Limb (tissue), 2 donors: Measurements from ENCODE around the gene FOXP1.
A peak's percentile ranks its signal among the peaks of the same experiment; 100 is the strongest.

ENCODE experiments used
- DNase-seq, 2 donors: peaks; one replicate each; pipeline ENCODE4 v3.0.0-alpha.2; 2016; ENCODE audit errors: extremely low spot score in 2 of 2

Gene FOXP1

GRCh38 chr3:71273453-71273852 lies 310.1 kb downstream of the FOXP1 start:
- no peak for DNase-seq

GRCh38 chr3:71271596-71271995 lies 311.9 kb downstream of the FOXP1 start:
- DNase-seq, result peak in 1 of 2 donors; percentile 24

GRCh38 chr3:71269906-71270305 lies 313.6 kb downstream of the FOXP1 start:
- no peak for DNase-seq

GRCh38 chr3:71268462-71268999 lies 315.0 kb downstream of the FOXP1 start:
- DNase-seq, result no peak

GRCh38 chr3:71266875-71267274 lies 316.7 kb downstream of the FOXP1 start:
- no peak for DNase-seq

- no peak for DNase-seq
Observed at GRCh38 chr3:71265365-71265915, 318.1 kb downstream of the FOXP1 start.

- no peak for DNase-seq
Observed at GRCh38 chr3:71264840-71265239, 318.7 kb downstream of the FOXP1 start.

- no peak for DNase-seq
Observed at GRCh38 chr3:71262364-71263265, 320.9 kb downstream of the FOXP1 start.

GRCh38 chr3:71260782-71261181 lies 322.7 kb downstream of the FOXP1 start:
- DNase-seq, result no peak

GRCh38 chr3:71258526-71258925 lies 325.0 kb downstream of the FOXP1 start:
- DNase-seq, result no peak

- DNase-seq, result no peak
Observed at GRCh38 chr3:71258116-71258515, 325.4 kb downstream of the FOXP1 start.

GRCh38 chr3:71255498-71255897 lies 328.0 kb downstream of the FOXP1 start:
- no peak for DNase-seq

GRCh38 chr3:71254281-71255057 lies 329.1 kb downstream of the FOXP1 start:
- DNase-seq, result no peak

GRCh38 chr3:71253169-71253568 lies 330.4 kb downstream of the FOXP1 start:
- no peak for DNase-seq

- DNase-seq, result no peak
Observed at GRCh38 chr3:71252466-71252865, 331.1 kb downstream of the FOXP1 start.

- no peak for DNase-seq
Observed at GRCh38 chr3:71251156-71251775, 332.3 kb downstream of the FOXP1 start.

- DNase-seq, result no peak
Observed at GRCh38 chr3:71250026-71250425, 333.5 kb downstream of the FOXP1 start.

GRCh38 chr3:71247958-71248335 lies 335.6 kb downstream of the FOXP1 start:
- DNase-seq, result no peak

- no peak for DNase-seq
Observed at GRCh38 chr3:71247221-71247957, 336.1 kb downstream of the FOXP1 start.

GRCh38 chr3:71245971-71246880 lies 337.3 kb downstream of the FOXP1 start:
- DNase-seq, result no peak
